NCI-H1105 treated with DMSO at 0.1 percent for 48 hours (cell line): ENCODE data around the gene SEC23A.
"Not testable (repeated sequence)": the region's sequence is repeated elsewhere in the genome, so short reads cannot be mapped to it uniquely, and the experiment has no call there.

Experiments
- DNase-seq: peaks from one replicate; lab custom pipeline; 2025; lab: John Stamatoyannopoulos, UW

Gene SEC23A

GRCh38 chr14:39091716-39092115 is 11.3 kb downstream of the SEC23A start:
- DNase-seq = no peak

DNA sequence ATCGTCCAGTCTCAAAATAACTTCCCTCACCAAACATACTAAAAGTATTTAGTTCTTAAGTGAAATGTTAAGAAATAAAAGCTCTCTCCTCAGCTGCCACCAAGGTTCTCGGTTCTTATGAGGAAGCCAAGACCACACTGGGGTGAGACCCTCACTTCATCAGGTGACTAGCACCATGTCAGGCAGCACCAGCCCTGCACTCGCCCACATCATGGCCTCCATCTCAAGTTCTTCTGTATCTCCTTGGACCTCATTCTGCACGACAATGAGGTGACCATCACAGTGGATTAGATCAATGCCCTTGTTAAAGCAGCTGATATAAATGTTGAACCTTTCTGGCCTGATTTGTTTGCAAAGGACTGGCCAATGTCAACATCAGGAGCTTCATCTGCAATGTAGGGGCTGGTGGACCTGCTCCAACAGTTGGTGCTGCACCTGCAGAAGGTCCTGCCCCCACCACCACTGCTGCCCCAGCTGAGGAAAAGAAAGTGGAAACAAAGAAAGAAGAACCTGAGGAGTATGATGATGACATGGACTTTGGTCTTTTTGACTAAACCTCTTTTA is 12.4 kb downstream of the SEC23A start:
- no peak for DNase-seq

DNA sequence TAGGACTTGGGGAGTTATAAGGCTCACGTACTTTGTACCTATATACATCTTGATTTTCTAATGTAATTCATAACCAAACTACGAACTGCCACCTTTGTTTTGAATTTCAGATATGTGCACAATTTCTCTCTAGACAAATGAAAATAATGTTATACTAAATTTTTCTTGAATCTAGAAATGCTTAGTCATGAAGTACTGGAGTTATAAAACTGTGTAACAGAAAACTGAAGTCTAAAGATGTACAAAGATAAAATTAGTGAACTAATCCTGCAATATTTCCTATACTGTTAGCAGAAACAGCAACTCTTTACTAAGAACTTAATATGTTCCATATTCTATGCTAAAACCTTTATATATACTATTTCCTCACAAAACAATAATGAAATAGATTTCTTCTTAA is 15.5 kb downstream of the SEC23A start:
- DNase-seq = no peak

DNA sequence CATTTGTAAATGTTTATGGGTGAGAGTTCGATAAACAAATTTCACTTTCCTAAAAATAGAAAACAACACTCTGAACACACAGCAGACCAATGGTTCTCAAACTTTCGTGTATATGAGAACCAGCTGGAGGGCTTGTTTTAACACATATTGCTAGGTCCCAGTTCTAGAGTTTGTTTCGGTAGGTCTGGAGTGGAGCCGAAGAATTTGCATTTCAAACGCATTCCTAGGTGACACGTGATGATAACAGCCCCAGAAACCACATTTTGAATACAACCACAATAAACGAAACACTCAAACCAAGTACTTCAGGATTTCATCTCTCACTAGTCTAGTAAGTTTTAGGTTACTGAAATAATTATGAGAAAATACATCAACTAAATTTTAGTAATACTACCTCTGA is 17.1 kb downstream of the SEC23A start:
- DNase-seq = no peak

- DNase-seq = no peak
Measured at GRCh38 chr14:39083127-39083526, 19.9 kb downstream of the SEC23A start.

DNA sequence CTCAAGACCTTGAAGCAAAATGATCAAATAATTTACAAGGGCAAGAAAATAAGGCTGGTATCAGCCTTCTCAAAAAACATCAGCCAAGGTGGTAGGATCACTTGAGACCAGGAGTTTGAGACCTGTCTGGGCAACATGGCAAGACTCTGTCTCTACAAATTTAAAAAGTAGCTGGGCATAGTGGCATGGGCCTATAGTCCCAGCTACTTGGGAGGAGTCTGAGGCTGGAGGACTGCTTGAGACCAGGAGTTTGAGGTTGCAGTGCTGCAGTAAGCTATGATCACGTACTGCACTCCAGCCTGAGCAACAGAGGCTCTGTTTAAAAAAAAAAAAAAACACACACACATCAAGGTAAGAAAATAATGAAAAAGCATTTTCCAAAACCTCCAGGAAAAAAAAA is 22.1 kb downstream of the SEC23A start:
- no peak for DNase-seq

- no peak for DNase-seq
Measured at GRCh38 chr14:39071096-39071495, 31.9 kb downstream of the SEC23A start.

DNA sequence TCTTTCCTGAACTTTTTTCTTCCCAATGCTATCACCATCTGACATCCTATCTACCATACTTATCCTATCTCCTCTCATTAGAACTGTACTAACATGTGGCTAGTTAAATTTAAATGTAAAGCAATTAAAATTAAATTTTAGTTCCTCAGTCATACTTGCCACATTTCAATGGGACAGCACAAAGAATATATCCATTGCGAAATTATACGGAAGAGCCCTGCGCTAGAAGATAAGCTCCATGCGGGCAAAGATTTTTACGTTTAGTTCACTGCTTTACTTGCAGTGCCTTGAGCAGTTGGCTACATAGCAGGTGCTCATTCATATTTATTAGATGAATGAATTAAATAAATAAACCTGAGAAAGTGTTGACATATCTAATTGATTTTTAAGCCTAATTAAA is 33.1 kb downstream of the SEC23A start:
- no peak for DNase-seq

GRCh38 chr14:39069169-39069805 is 33.7 kb downstream of the SEC23A start:
- DNase-seq = not testable (repeated sequence)

- no peak for DNase-seq
Measured at GRCh38 chr14:39060818-39061437, 42.1 kb downstream of the SEC23A start.

DNA sequence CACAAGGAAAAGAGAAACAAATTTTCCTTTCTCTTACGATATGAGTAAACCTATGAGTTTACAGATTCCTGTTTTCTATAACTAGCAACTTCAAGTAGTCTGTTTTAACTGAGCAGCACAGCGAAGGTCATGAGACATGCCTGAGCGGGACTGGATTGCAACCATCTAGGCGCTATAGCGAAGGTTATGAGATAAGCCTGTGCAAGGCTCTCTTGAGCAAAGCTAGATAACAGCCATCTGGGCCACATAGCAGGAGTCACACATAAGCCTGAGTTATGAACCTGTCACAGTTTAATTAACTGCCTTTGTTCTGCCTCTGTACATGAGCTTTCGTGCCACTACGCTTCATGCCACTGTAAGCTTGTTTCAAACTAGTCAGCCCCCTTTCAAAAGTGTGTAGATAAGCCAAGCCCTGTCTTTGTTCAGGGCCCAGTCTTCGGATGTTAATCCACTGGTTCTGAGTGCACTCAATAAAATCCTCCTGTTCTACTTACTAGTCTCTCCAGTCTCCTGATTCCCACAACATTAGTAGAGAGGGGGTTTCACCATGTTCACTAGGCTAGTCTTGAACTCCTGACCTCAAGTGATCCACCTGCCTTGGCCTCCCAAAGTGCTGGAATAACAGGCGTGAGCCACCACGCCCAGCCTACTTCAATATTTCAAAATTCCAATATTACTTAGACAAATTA is 47.1 kb downstream of the SEC23A start:
- DNase-seq = no peak

DNA sequence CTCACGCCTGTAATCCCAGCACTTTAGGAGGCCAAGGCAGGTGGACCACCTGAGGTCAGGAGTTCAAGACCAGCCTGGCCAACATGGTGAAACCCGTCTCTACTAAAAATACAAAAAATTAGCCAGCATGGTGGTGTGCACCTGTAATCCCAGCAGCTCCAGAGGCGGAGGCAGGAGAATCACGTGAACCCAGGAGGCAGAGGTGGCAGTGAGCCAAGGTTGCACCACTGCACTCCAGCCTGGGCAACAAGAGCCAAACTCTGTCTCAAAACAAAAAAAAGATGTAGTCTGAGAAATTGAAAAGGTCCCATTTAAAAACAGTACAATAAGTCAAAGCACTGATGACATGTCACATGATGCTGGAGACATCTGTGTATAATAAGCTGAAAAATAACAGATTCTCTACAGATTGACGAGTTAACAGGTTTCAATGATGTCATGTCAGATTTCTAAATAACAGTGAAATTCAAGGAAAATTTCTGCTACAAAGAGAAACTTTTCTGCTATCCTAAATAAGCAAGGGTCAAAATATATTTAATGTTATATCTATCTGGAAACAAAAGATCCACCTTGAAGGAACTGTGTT is 50.1 kb downstream of the SEC23A start:
- not testable (repeated sequence) for DNase-seq

GRCh38 chr14:39050389-39050788 is 52.6 kb downstream of the SEC23A start:
- no peak for DNase-seq

DNA sequence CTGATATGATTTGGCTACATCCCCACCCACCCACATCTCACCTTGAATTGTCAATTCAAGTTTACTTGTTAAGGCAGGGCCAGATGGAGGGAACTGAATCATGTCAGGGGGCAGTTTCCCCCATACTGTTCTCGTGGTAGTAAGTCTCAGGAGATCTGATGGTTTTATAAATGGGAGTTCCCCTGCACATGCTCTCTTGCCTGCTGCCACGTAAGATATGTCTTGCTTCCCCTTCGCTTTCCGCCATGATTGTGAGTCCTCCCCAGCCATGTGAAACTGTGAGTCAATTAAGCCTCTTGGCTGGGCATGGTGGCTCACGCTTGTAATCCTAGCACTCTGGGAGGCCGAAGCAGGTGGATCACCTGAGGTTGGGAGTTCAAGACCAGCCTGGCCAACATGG is 57.1 kb downstream of the SEC23A start:
- DNase-seq = not testable (repeated sequence)

GRCh38 chr14:39043352-39043943 is 59.6 kb downstream of the SEC23A start:
- no peak for DNase-seq

DNA sequence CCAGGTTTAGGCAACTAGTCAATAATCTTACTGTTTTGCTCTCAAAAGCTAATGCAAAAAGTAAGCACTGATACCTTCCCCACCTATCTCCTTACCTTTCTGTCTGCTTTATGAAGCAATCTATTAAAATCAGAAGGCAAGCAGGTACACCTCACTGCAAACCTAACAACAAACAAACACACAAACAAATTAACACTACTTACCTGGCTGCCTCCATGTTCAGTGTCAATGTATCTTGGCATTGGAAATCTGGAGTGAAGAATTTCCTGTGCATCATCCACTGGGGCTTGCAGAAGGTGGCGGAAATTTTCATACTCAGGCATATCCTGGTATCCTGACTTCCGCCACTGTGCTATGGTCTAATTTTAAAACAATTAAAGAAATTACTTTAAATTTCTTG is 62.5 kb downstream of the SEC23A start:
- DNase-seq = no peak

DNA sequence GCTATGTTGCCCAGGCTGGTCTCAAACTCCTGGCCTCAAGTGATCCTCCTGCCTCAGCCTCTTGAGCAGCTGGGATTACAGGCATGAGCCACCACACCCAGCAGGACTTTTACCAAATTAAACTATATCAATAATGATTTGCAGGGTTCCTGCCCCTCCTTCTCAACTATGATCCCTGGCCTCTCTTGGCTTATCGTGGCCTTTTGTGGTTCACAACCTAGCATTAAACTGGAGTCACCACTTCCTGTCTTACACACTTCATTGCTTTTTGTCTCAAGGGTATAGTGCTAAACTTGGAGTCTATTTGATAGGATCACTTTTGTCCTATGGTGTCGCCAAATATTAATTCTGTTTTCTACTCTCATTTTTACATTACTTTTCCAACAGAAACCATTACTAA is 64.5 kb downstream of the SEC23A start:
- DNase-seq = no peak

DNA sequence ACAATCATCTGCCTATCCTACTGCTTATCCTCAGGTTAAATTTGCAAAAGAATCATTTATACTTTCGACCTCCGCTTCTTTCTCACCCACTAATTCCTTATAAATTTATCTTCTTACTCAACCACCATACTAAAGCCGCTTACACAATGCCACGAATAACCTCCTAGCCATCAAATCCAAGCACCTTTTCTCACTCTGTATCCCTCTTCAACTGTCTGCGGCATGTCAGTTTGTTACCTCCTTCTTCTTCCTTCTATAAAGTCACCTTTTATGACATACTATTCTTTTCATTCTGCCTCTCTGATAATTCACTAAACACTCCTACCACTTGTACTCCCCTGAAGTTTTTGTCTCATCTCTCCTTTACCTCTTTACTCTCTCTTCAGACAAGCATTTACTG is 66.3 kb downstream of the SEC23A start:
- no peak for DNase-seq

DNA sequence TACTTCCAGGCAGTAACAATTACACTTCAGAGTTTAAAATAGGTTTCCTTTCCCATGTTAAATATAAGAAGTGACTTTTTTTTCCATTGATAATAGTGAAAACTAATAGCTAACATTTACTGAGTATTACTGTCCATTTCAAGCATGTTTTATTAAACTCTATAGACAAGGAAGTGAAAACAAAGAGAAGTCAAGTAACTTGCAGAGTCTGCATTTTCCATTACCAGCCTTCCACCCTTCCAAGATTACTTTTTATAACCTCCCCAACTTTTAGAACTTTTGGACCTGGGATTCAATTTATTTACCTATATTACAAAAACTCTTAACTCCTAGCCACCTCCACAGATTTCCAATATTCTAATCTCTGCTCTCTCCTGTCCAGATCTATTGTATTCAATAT is 67.7 kb downstream of the SEC23A start:
- DNase-seq = no peak

DNA sequence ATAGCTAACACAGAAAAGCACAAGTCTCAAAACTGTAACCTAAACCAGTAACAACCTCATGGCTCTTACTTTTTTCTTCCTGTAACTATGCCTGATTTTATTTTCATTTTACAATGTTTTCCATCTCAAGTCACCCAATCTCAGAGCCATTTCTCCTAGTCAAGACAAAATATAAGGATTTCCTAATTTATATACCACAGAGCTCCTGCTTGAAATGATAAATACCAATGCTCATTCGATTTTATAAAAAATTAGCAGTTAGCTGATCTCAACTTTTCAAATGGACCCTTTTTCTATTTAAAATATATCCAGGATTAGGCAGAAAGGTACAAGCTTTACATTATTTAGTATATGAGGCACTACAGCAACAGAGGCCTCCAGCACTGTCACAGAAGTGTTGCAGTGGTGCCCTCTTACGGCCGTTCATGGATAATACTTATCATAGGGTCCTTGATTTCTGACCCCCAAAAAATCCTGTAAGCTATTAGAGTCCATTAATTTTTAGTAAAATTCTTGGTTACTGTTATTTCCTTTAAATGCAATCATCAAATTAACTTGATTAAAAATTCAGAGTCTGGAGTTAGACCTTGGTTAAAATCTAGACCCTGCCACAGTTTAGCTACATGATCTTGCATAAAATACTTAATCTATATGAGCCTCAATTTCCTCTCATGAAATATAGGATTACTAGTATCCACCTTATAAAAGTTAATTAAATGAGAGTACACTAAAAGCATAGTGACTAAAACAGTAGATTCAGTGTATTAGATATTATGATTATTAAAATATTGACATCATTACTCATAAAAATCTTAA is 68.3 kb downstream of the SEC23A start:
- DNase-seq = no peak

- no peak for DNase-seq
Measured at GRCh38 chr14:39033371-39033770, 69.7 kb downstream of the SEC23A start.

GRCh38 chr14:39030209-39030608 is 72.8 kb downstream of the SEC23A start:
- DNase-seq = no peak
